ENCODE data around the gene RTF2.

DNA sequence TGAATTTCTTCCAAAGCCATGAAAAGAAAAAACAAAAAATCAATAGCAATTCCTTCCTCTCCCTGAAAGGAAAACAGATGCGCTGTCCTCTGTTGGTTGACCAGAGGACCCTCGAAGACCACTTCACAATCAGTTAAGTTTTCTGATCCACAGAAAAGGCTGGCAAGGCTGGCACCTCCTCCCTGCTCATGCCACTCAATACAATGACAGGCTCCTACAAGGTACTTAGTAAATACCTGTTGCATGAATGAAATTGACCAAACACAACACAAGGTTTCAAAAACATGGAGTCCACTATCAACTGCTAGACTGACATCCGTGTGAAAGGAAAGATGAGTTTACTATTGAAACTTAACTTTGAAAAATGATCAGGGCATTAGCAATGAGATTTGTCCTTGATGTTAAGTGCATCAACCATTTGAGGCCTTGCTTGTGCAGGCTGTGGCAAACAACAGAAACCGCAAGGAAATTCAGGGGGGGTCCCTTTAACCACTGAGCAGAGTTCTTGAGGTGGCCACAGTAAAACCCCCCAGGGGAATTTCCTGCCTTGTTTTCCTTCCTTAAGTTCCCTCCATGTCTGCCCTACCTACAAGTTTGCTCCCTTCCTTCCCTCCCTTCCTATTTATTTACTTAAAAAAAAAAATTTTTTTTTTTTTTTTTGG, 27.9 kb upstream of the RTF2 start:
- TF ChIP-seq, protein P1, sequence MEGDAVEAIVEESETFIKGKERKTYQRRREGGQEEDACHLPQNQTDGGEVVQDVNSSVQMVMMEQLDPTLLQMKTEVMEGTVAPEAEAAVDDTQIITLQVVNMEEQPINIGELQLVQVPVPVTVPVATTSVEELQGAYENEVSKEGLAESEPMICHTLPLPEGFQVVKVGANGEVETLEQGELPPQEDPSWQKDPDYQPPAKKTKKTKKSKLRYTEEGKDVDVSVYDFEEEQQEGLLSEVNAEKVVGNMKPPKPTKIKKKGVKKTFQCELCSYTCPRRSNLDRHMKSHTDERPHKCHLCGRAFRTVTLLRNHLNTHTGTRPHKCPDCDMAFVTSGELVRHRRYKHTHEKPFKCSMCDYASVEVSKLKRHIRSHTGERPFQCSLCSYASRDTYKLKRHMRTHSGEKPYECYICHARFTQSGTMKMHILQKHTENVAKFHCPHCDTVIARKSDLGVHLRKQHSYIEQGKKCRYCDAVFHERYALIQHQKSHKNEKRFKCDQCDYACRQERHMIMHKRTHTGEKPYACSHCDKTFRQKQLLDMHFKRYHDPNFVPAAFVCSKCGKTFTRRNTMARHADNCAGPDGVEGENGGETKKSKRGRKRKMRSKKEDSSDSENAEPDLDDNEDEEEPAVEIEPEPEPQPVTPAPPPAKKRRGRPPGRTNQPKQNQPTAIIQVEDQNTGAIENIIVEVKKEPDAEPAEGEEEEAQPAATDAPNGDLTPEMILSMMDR (optimal IDR thresholded peaks at IDR 0.05 in 1 of 3, IDR thresholded peaks at IDR 0.05 in 1 of 3, conservative IDR thresholded peaks at IDR 0.05 in 1 of 3; ENCODE audit: extremely low read depth in 1 of 3, insufficient read depth in 2 of 3, low read length in 3 of 3) = no peak
- TF ChIP-seq EZH2 (IDR thresholded peaks at IDR 0.05; ENCODE audit: low read length) = no peak
